Measurements from ENCODE around the gene WDR5B. TPM values are rescaled to one million over a fixed set of nuclear protein-coding genes. Genes with fewer than 3 reads are reported as not detected.

WDR5B gene
- total RNA-seq, 4 donors from 2014 or later = 2.5 to 6.6 (median 3.9) TPM

DNA sequence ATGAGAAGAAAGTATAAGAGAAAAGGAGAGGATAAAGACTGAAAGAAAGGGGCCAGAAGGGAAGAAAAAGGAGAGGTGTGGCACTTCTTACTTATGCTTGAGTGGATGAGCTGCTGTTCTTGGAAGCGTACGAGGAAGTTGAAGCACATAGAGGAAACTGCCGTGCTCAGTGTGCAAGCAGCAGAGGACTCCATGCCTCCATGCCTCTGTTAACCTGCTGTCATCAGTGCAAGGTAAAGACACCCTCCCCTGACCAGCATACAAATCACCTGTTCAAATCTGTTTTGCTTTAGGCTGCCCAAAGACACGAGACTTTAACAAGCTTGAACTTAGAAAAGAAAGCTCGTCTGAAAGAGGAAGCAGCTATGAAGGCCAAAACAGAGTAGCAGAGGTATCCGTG lies 6.4 kb downstream of the WDR5B start:
- H3K9me3 ChIP-seq = no peaks in the 10 kb centered on the region
- H3K4me3 ChIP-seq = no peak overlapping the region
- H3K4me1 ChIP-seq = peaks cover 10% of the 10 kb centered on the region
- H3K27ac ChIP-seq = no peak overlapping the region
- WGBS = 72% methylated on average over 6 of the region's 6 CpGs
- peaks cover 55% of the 10 kb centered on the region for H3K36me3 ChIP-seq
- DNase-seq (ENCODE audit: low spot score in 2 of 2) = no peak
- TF ChIP-seq EP300 (IDR thresholded peaks at IDR 0.05) = no peak
- no peak for TF ChIP-seq POLR2A (IDR thresholded peaks at IDR 0.05)
- TF ChIP-seq POLR2AphosphoS5 (IDR thresholded peaks at IDR 0.05) = no peak
- no peak for TF ChIP-seq CTCF (IDR thresholded peaks at IDR 0.05)
- H3K27me3 ChIP-seq = no peaks in the 10 kb centered on the region

DNA sequence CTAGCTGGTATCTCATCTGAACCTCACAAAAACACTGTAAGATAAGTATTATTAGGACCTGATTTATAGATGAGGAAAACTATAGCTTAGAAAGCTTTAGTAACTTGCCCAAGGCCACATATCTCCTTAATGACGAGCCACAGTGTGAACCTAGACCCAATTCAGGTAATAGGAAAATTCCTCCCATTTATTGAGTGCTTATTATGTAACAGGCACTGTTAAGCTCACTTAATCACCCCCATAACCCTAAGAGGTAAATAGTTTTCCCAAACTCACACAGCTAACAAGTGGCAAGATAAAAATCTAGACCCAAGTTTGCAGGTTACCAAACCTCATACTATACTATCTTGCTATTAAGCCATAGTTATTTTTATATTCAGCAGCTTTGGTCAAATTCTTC lies 7.9 kb downstream of the WDR5B start:
- TF ChIP-seq POLR2A (IDR thresholded peaks at IDR 0.05) (no peak), CTCF (IDR thresholded peaks at IDR 0.05) (no peak), POLR2AphosphoS5 (IDR thresholded peaks at IDR 0.05) (no peak), EP300 (IDR thresholded peaks at IDR 0.05) (no peak)
- no peak overlapping the region for H3K27ac ChIP-seq
- no peaks in the 10 kb centered on the region for H3K27me3 ChIP-seq
- H3K36me3 ChIP-seq = peaks cover 64% of the 10 kb centered on the region
- no peaks in the 10 kb centered on the region for H3K9me3 ChIP-seq
- WGBS = 89% methylated on average over 1 of the region's 1 CpG
- no peak for DNase-seq (ENCODE audit: low spot score in 2 of 2)
- H3K4me1 ChIP-seq = no peaks in the 10 kb centered on the region
- no peak overlapping the region for H3K4me3 ChIP-seq

- Histone ChIP-seq H3K27me3 (no peaks in the 10 kb centered on the region), H3K27ac (no peak overlapping the region), H3K36me3 (peaks cover 64% of the 10 kb centered on the region), H3K4me3 (no peak overlapping the region), H3K4me1 (no peaks in the 10 kb centered on the region), H3K9me3 (no peaks in the 10 kb centered on the region)
- no peak for DNase-seq (ENCODE audit: low spot score in 2 of 2)
- TF ChIP-seq POLR2A (IDR thresholded peaks at IDR 0.05) (no peak), CTCF (IDR thresholded peaks at IDR 0.05) (no peak), POLR2AphosphoS5 (IDR thresholded peaks at IDR 0.05) (no peak), EP300 (IDR thresholded peaks at IDR 0.05) (no peak)
- WGBS = 95% methylated on average over 4 of the region's 4 CpGs
Observed at GRCh38 chr3:122406198-122406597, 9.7 kb downstream of the WDR5B start.

- no peaks in the 10 kb centered on the region for H3K27me3 ChIP-seq
- TF ChIP-seq CTCF (IDR thresholded peaks at IDR 0.05) (no peak), POLR2AphosphoS5 (IDR thresholded peaks at IDR 0.05) (no peak), POLR2A (IDR thresholded peaks at IDR 0.05) (no peak), EP300 (IDR thresholded peaks at IDR 0.05) (no peak)
- H3K27ac ChIP-seq = no peak overlapping the region
- DNase-seq (ENCODE audit: low spot score in 2 of 2) = no peak
- no peak overlapping the region for H3K4me3 ChIP-seq
- no peaks in the 10 kb centered on the region for H3K4me1 ChIP-seq
- 92% methylated on average over 1 of the region's 3 CpGs for WGBS
- H3K36me3 ChIP-seq = peaks cover 55% of the 10 kb centered on the region
- no peaks in the 10 kb centered on the region for H3K9me3 ChIP-seq
Observed at GRCh38 chr3:122405015-122405414, 10.8 kb downstream of the WDR5B start.

DNA sequence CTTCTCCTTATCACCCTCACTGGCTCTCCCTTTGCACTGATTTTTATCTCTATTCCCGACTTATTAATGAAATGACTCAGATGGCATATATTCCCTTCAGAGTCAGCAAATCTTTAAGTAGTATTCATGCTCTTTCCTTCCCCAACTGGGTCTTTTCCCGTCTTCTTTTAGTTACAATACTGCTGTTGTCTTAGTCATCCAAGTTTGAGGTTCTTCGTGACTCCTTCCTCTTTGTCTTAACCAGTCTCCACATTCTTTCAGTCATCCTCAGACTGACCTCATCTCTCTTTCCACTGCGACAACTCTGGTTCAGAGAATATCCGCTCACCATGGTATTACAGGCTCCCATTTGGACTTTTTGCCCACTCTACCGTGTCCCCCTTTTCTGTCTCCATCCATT lies 12.4 kb downstream of the WDR5B start:
- Histone ChIP-seq H3K27ac (no peak overlapping the region), H3K4me1 (no peaks in the 10 kb centered on the region), H3K27me3 (no peaks in the 10 kb centered on the region), H3K9me3 (no peaks in the 10 kb centered on the region), H3K36me3 (peaks cover 42% of the 10 kb centered on the region), H3K4me3 (no peak overlapping the region)
- TF ChIP-seq EP300 (IDR thresholded peaks at IDR 0.05) = no peak
- no peak for TF ChIP-seq POLR2A (IDR thresholded peaks at IDR 0.05)
- TF ChIP-seq CTCF (IDR thresholded peaks at IDR 0.05) = no peak
- no peak for TF ChIP-seq POLR2AphosphoS5 (IDR thresholded peaks at IDR 0.05)
- no peak for DNase-seq (ENCODE audit: low spot score in 2 of 2)
- WGBS = 78% methylated on average over 6 of the region's 6 CpGs
